AG04449 (cell line): ENCODE results near the gene GANAB.
A peak's percentile ranks its signal among the peaks of the same experiment; 100 is the strongest.
"Not testable (repeated sequence)": the region's sequence is repeated elsewhere in the genome, so short reads cannot be mapped to it uniquely, and the experiment has no call there.

ENCODE experiments used
- CTCF ChIA-PET: fragments of 350-600 bp; formaldehyde crosslinking; extraction: SDS; loops from one replicate; lab custom pipeline; 2021; ENCODE audit warnings: antibody characterized with exemption; lab: Yijun Ruan, JAX
- POLR2A ChIA-PET: fragments of 400-600, 350-600 bp; formaldehyde crosslinking; extraction: SDS; loops from one replicate; lab custom pipeline; 2020; ENCODE audit warnings: antibody characterized with exemption, inconsistent platforms; lab: Yijun Ruan, JAX
- DNase-seq: peaks from one replicate; pipeline ENCODE4 v3.0.0-alpha.2; 2010; ENCODE audit warnings: low read depth, low spot score
- H3K4me3 ChIP-seq: 2 replicates; pipeline ENCODE4 v1.5.1; 2011; ENCODE audit warnings: low read depth, mild to moderate bottlenecking, control low read depth, low read length
- TF ChIP-seq, protein P1 (sequence below): IDR thresholded peaks from one replicate; pipeline ENCODE4 v1.5.1; 2011; ENCODE audit warnings: mild to moderate bottlenecking, moderate library complexity, low read length, control low read depth, inconsistent platforms; ENCODE audit not compliant: insufficient read depth; ENCODE audit errors: missing control alignments

Gene GANAB

GRCh38 chr11:62621567-62622470, 24.6 kb downstream of the GANAB start, which contains the start of gene B3GAT3:
B3GAT3 (minus strand) TSS chr11:62621986; CDS start chr11:62621947, 39 bp downstream.
- ChIA-PET POLR2A (interaction anchor here (1.0 to 2.5 kb wide), 15 partner anchors 8 to 86 kb away, joined by 3 to 16 read pairs (median 6); partner anchors contain the start of genes AHNAK, BSCL2, C11orf98 and CSKMT), CTCF (interaction anchor here (0.9 to 6.2 kb wide), 14 partner anchors 8 to 227 kb away, joined by 3 to 49 read pairs (median 5); partner anchors contain the start of genes EML3, ROM1 and TUT1)
- TF ChIP-seq, protein P1, sequence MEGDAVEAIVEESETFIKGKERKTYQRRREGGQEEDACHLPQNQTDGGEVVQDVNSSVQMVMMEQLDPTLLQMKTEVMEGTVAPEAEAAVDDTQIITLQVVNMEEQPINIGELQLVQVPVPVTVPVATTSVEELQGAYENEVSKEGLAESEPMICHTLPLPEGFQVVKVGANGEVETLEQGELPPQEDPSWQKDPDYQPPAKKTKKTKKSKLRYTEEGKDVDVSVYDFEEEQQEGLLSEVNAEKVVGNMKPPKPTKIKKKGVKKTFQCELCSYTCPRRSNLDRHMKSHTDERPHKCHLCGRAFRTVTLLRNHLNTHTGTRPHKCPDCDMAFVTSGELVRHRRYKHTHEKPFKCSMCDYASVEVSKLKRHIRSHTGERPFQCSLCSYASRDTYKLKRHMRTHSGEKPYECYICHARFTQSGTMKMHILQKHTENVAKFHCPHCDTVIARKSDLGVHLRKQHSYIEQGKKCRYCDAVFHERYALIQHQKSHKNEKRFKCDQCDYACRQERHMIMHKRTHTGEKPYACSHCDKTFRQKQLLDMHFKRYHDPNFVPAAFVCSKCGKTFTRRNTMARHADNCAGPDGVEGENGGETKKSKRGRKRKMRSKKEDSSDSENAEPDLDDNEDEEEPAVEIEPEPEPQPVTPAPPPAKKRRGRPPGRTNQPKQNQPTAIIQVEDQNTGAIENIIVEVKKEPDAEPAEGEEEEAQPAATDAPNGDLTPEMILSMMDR, result peak; percentile 24
- peak within 1 kb of the TSS; percentile 83 for H3K4me3 ChIP-seq
- peak; percentile 82 for DNase-seq

GRCh38 chr11:62621027-62621566, 25.3 kb downstream of the GANAB start:
- H3K4me3 ChIP-seq, result peak overlapping the region; percentile 83
- POLR2A ChIA-PET, result interaction anchor here (1.0 to 2.5 kb wide), 12 partner anchors 9 to 76 kb away, joined by 3 to 16 read pairs (median 6); partner anchors contain the start of genes C11orf98, CSKMT, EML3 and GANAB
- no peak for DNase-seq
- TF ChIP-seq, protein P1, result no peak
- CTCF ChIA-PET, result interaction anchor here (0.9 to 6.2 kb wide), 12 partner anchors 8 to 226 kb away, joined by 3 to 49 read pairs (median 5); partner anchors contain the start of genes EML3, ROM1 and TUT1

DNA sequence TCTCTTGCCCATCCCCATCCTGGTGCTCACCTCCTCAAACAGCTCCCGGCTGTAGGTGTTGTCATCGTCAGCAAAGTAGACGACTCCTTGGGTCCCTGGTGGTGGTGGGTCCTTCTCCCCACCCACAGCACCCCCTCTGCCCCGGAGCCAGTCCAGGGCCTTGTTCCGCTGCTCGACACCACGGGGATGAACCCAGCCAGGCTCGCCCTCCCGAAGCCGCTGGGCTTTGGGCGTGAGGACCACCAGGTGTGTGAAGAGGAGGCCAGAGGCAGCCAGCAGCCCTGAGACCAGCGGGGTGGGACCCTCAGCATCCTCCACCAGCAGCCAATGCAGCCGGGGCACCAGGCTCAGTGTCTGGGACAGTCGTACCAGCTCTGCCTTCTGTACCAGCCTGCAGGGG, 29.5 kb downstream of the GANAB start:
- POLR2A ChIA-PET, DNase-seq, H3K4me3 ChIP-seq: not testable (repeated sequence)
- CTCF ChIA-PET, result interaction anchor here (1.5 kb wide), 1 partner anchor 15 kb away, joined by 4 read pairs; the partner anchor contains the start of gene MTA2

- CTCF ChIA-PET, result no interaction called here
- H3K4me3 ChIP-seq, result no peak overlapping the region
- TF ChIP-seq, protein P1, result no peak
- POLR2A ChIA-PET, result no interaction called here
- no peak for DNase-seq
Observed at GRCh38 chr11:62615521-62615920, 30.9 kb downstream of the GANAB start.

GRCh38 chr11:62614275-62614674, 32.1 kb downstream of the GANAB start:
- CTCF ChIA-PET, result interaction anchor here (1.2 to 12.0 kb wide), 2 partner anchors 11 to 20 kb away, joined by 3 to 95 read pairs; partner anchors contain the start of gene TUT1
- TF ChIP-seq, protein P1, result no peak
- no peak for DNase-seq
- no peak overlapping the region for H3K4me3 ChIP-seq
- POLR2A ChIA-PET, result interaction anchor here (0.7 kb wide), 1 partner anchor 39 kb away, joined by 3 read pairs; the partner anchor contains the start of gene INTS5

GRCh38 chr11:62613291-62613778, 33.1 kb downstream of the GANAB start:
- TF ChIP-seq, protein P1, result no peak
- no peak for DNase-seq
- no peak overlapping the region for H3K4me3 ChIP-seq
- CTCF ChIA-PET, result interaction anchor here (1.0 to 12.0 kb wide), 5 partner anchors 9 to 35 kb away, joined by 3 to 95 read pairs (median 4); partner anchors contain the start of genes B3GAT3, MTA2 and TUT1
- POLR2A ChIA-PET, result interaction anchor here (0.6 to 3.0 kb wide), 4 partner anchors 8 to 213 kb away, joined by 3 to 11 read pairs (median 3); partner anchors contain the start of genes B3GAT3, MTA2 and TUT1
